GM12878 (cell line): Measurements from ENCODE around the gene TMC2.

Experiments used
- BACH1 ChIP-seq: fragments of 450-650 bp; IDR thresholded peaks from 2 replicates; pipeline ENCODE4 v1.6.1; 2017; ENCODE audit warnings: mild to moderate bottlenecking, borderline replicate concordance
- BCL11A ChIP-seq: IDR thresholded peaks from 2 replicates; pipeline ENCODE4 v1.6.1; 2011; ENCODE audit warnings: low read depth, low read length
- ELK1 ChIP-seq: IDR thresholded peaks from 2 replicates; pipeline ENCODE4 v1.6.1; 2012; ENCODE audit warnings: low read depth, low read length, improper control_type of control experiment
- FOXM1 ChIP-seq: IDR thresholded peaks from 2 replicates; pipeline ENCODE4 v1.6.1; 2012; ENCODE audit warnings: low read depth, mild to moderate bottlenecking, inconsistent platforms, low read length, moderate library complexity
- NRF1 ChIP-seq: conservative IDR thresholded peaks from 2 replicates; pipeline ENCODE4 v1.6.1; 2011; ENCODE audit warnings: mild to moderate bottlenecking, low read depth, low read length, improper control_type of control experiment
- POLR2A ChIP-seq: IDR thresholded peaks from 2 replicates; pipeline ENCODE4 v1.6.1; 2011; ENCODE audit warnings: low read depth, mild to moderate bottlenecking, low read length
- RUNX3 ChIP-seq: IDR thresholded peaks from 2 replicates; pipeline ENCODE4 v1.6.1; 2012; ENCODE audit warnings: low read length, inconsistent platforms
- TCF7 ChIP-seq: IDR thresholded peaks from 2 replicates; pipeline ENCODE4 v1.6.1; 2014; ENCODE audit warnings: antibody characterized with exemption, borderline replicate concordance
- ZNF274 ChIP-seq: IDR thresholded peaks from one replicate; pipeline ENCODE4 v1.8.0; 2011; ENCODE audit not compliant: insufficient read length, insufficient read depth
- ZZZ3 ChIP-seq: IDR thresholded peaks from 2 replicates; pipeline ENCODE4 v1.6.1; 2011; ENCODE audit warnings: low read depth; ENCODE audit not compliant: control insufficient read depth, insufficient read length
- TF ChIP-seq, protein P1 (sequence below), 3 experiments: IDR thresholded peaks in 2 of 3; conservative IDR thresholded peaks in 1 of 3; 2 replicates each; pipeline ENCODE4 v1.5.1; 2011; ENCODE audit warnings: low read depth in 3 of 3, low read length in 3 of 3, mild to moderate bottlenecking in 3 of 3, control low read depth in 2 of 3, moderate library complexity in 2 of 3, inconsistent platforms in 1 of 3, mixed read lengths in 1 of 3; ENCODE audit not compliant: control insufficient read depth in 2 of 3, insufficient read depth in 1 of 3; ENCODE audit errors: extremely low read depth in 1 of 3

- TF ChIP-seq BCL11A (no peak), ELK1 (no peak), POLR2A (no peak), FOXM1 (no peak), RUNX3 (no peak), BACH1 (no peak), ZZZ3 (no peak), TCF7 (no peak), NRF1 (no peak), ZNF274 (no peak)
- TF ChIP-seq, protein P1, sequence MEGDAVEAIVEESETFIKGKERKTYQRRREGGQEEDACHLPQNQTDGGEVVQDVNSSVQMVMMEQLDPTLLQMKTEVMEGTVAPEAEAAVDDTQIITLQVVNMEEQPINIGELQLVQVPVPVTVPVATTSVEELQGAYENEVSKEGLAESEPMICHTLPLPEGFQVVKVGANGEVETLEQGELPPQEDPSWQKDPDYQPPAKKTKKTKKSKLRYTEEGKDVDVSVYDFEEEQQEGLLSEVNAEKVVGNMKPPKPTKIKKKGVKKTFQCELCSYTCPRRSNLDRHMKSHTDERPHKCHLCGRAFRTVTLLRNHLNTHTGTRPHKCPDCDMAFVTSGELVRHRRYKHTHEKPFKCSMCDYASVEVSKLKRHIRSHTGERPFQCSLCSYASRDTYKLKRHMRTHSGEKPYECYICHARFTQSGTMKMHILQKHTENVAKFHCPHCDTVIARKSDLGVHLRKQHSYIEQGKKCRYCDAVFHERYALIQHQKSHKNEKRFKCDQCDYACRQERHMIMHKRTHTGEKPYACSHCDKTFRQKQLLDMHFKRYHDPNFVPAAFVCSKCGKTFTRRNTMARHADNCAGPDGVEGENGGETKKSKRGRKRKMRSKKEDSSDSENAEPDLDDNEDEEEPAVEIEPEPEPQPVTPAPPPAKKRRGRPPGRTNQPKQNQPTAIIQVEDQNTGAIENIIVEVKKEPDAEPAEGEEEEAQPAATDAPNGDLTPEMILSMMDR (IDR thresholded peaks at IDR 0.05 in 2 of 3, conservative IDR thresholded peaks at IDR 0.05 in 1 of 3; ENCODE audit: control insufficient read depth in 2 of 3, extremely low read depth in 1 of 3, insufficient read depth in 1 of 3, low read depth in 3 of 3, low read length in 3 of 3): no peak
These were observed 5.6 kb downstream of the TMC2 start for GRCh38 chr20:2541940-2542339.
